Measurements from ENCODE around the gene BMP7.

The BMP7 gene

DNA sequence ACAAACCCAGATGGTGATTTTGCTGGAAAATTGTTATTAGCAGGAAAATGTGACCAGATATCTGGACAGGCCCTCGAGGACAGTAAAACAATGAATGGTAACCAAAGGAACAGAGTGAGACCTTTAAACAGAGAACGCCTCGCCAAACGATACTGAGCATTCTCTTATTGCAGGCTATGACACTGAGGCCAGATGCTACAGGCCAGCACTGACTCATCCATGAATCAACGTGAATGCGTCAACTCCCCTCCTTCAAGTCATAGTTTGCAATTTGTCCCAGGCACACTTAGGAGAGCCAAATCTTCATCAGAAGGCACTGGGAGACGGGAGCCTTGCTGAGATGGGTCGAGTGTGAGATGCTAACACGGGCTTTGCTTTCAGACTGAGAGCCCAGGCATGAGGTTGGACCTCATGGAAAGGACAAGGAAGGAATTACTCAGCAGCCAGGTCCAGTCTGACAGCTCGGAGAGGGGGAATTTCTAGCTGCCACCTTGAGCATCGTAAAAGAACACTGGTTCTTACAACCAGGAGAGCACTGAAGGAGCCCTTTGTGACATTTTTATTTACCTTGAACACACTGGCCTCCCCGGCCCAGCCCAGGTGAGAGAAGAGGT lies 60.7 kb downstream of the BMP7 start:
- in situ Hi-C loops (cut with HindIII; ENCODE audit: low sequenced_read_pairs): no loop called here
- TF ChIP-seq, protein P1, sequence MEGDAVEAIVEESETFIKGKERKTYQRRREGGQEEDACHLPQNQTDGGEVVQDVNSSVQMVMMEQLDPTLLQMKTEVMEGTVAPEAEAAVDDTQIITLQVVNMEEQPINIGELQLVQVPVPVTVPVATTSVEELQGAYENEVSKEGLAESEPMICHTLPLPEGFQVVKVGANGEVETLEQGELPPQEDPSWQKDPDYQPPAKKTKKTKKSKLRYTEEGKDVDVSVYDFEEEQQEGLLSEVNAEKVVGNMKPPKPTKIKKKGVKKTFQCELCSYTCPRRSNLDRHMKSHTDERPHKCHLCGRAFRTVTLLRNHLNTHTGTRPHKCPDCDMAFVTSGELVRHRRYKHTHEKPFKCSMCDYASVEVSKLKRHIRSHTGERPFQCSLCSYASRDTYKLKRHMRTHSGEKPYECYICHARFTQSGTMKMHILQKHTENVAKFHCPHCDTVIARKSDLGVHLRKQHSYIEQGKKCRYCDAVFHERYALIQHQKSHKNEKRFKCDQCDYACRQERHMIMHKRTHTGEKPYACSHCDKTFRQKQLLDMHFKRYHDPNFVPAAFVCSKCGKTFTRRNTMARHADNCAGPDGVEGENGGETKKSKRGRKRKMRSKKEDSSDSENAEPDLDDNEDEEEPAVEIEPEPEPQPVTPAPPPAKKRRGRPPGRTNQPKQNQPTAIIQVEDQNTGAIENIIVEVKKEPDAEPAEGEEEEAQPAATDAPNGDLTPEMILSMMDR (IDR thresholded peaks at IDR 0.05; ENCODE audit: low read depth, low read length, missing control alignments): no peak
- H3K4me3 ChIP-seq (ENCODE audit: low read depth, low read length): no peak overlapping the region
- no peak for DNase-seq (ENCODE audit: low read depth)

DNA sequence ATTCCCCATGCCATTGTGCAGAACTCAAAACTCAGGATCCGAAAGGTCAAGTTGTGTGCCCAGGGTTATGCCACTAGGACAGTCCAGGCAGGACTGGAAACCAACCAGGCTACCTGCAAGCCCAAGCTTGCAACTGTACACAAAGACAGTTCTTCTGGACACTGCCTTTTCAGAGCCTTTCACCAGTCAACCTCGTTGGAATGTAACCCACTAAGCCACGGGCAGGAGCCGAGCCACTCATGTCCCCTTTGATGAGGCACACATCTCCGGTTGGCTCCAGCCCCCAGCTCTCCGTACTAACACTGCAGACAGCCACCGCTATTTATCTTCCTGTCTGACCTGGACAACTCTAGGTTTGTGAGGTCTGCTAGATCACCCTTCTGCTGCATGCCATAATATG lies 62.5 kb downstream of the BMP7 start:
- in situ Hi-C loops (cut with HindIII; ENCODE audit: low sequenced_read_pairs): no loop called here
- TF ChIP-seq, protein P1 (IDR thresholded peaks at IDR 0.05; ENCODE audit: low read depth, low read length, missing control alignments): no peak
- DNase-seq (ENCODE audit: low read depth): no peak
- H3K4me3 ChIP-seq (ENCODE audit: low read depth, low read length): no peak overlapping the region

DNA sequence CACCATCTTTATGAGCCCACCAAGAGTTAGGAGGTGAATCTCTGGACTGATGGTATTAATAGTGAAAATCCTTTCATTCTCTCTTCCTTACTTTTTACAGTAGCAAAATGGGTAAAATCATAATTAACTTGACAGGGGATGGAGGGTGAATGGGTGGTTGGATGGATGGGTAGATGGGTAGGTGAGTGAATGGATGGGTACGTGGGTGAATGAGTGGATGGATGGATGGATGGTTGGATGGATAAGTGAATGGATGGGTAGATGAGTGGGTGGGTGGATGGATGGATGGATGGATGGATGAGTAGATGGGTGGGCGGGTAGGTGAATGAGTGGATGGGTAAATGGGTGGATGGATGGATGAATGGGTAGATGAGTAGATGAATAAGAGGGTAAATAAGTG lies 63.2 kb downstream of the BMP7 start:
- TF ChIP-seq, protein P1 (IDR thresholded peaks at IDR 0.05; ENCODE audit: low read depth, low read length, missing control alignments): no peak
- H3K4me3 ChIP-seq (ENCODE audit: low read depth, low read length): no peak overlapping the region
- no peak for DNase-seq (ENCODE audit: low read depth)
- in situ Hi-C loops (cut with HindIII; ENCODE audit: low sequenced_read_pairs): no loop called here

DNA sequence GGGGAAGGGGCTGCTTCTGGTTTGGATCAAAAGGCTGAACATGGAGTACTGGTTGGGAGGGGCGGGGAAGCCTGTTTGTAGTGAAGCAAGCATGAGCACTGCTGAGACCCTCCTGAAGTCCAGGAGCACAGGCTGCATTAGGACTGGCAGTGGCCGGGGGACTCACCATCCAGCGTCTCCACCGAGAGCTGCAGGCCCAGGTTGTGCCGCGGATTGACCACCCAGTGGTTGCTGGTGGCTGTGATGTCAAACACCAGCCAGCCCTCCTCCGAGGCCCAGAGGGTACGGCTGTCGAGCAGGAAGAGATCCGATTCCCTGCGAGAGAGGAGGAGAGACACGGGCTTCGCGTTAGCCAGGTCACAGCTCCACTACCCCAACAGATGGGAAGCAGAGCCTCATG lies 64.1 kb downstream of the BMP7 start:
- no peak for DNase-seq (ENCODE audit: low read depth)
- no peak overlapping the region for H3K4me3 ChIP-seq (ENCODE audit: low read depth, low read length)
- in situ Hi-C loops (cut with HindIII; ENCODE audit: low sequenced_read_pairs): no loop called here
- TF ChIP-seq, protein P1 (IDR thresholded peaks at IDR 0.05; ENCODE audit: low read depth, low read length, missing control alignments): no peak

DNA sequence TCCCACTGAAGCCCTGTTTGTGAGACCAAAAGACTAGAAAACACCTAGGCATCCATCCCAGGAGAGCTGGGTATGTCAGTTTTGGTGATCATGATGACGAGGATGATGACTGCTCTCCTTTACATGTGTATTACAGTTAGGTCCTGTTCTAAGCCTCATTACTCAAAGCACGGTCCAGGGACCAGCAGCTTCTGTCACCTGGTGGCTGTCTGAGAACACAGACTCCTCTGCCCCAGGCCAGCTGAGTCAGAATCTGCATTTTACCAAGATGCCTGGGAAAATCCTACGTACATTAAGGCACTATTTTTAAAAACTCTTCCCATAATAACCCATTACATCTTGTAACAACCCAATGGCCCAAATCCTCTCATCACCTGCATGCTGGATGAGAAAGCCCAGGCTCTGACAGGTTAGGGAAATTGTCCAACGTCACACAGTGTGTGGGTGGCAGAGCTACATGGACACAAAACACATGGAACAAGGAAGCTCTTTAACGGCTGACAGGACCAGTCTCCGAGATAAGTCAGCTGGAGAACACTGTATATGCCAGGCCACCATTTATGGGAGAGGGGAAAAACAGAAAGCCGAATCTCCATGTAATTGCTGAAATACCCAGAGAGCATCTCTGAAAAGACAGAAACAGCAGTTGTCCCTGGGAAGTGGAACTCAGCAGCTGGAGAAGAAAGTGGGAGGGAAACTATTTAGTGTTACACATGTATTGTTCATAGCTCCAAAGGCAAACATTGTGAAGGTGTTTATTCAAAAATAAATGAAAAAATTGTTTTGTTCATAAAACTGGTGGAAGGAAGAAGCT lies 65.4 kb downstream of the BMP7 start:
- no peak overlapping the region for H3K4me3 ChIP-seq (ENCODE audit: low read depth, low read length)
- TF ChIP-seq, protein P1 (IDR thresholded peaks at IDR 0.05; ENCODE audit: low read depth, low read length, missing control alignments): no peak
- in situ Hi-C loops (cut with HindIII; ENCODE audit: low sequenced_read_pairs): no loop called here
- no peak for DNase-seq (ENCODE audit: low read depth)

DNA sequence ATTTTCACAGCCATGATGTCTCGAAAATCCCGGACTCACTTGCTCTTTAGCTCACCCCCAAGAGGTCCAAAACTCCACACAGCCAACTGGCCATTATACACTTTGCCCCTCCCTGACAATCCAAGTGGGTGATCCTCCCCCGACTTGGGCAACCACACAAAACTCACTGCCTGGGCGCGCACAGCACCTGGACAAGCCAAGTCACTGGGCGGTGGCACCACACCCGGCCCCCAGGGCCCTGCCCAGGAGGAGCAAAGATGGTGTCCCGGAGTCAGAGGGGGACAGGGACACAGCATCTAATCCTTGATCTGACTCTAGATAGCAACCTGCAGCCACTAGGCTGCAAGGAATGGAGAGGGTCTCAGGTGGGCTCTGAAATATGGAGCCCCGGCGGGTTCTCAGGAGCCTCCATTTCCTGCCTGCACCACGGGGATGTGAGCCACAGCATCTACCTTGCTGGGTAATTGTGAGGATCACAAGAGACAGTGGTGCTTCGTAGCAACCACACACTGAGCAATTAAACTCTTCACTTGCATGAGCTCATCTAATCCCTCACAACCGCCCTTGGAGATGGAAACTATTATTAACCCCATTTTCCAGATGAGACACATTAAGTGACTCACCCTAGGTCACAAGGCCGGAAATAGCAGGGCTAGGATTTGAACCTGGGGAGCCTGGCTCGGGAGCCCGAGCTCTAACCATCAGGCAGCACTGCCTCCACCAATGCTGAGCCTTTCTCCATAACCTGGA lies 66.6 kb downstream of the BMP7 start:
- TF ChIP-seq, protein P1 (IDR thresholded peaks at IDR 0.05; ENCODE audit: low read depth, low read length, missing control alignments): no peak
- no peak for DNase-seq (ENCODE audit: low read depth)
- no peak overlapping the region for H3K4me3 ChIP-seq (ENCODE audit: low read depth, low read length)
- in situ Hi-C loops (cut with HindIII; ENCODE audit: low sequenced_read_pairs): no loop called here
